ENCODE data around the gene CDC14B.

DNA sequence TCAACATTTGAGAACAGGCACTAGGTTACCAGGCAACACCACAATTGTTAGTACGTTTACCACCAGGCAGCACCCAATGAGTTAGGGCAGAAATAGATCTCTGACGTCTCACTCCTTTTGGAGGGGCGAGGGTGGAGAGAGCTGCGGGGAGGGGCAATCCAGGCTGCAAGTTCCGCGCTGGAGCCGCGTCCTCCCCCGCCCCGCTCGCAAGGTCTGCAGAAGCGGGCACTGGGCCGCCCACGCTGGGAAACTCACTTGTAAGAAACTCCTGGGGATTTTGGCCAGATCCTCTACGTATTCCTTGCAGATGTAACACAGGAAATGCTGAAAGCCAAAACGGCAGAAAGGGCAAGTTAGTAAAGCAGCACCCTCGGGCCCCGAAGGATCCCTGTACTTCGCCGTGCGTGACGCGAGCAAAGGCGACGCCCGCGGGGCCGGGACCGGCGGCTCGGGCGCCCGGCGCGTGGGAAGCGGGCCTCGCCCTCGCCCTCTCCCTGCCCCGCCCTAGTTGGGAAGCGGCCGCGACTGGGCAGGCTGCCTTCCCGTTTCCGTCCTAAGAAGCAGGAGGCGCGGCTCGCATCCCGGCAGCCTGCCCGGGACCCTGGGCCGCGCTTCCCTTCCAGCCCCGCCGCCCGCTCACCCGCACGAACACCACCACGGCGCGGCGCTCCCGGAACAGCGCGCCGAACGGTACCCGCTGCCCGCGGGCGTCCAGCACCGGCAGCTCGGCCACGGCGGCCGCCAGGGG lies 35.0 kb upstream of the CDC14B start:
- TF ChIP-seq, protein P1, sequence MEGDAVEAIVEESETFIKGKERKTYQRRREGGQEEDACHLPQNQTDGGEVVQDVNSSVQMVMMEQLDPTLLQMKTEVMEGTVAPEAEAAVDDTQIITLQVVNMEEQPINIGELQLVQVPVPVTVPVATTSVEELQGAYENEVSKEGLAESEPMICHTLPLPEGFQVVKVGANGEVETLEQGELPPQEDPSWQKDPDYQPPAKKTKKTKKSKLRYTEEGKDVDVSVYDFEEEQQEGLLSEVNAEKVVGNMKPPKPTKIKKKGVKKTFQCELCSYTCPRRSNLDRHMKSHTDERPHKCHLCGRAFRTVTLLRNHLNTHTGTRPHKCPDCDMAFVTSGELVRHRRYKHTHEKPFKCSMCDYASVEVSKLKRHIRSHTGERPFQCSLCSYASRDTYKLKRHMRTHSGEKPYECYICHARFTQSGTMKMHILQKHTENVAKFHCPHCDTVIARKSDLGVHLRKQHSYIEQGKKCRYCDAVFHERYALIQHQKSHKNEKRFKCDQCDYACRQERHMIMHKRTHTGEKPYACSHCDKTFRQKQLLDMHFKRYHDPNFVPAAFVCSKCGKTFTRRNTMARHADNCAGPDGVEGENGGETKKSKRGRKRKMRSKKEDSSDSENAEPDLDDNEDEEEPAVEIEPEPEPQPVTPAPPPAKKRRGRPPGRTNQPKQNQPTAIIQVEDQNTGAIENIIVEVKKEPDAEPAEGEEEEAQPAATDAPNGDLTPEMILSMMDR (IDR thresholded peaks at IDR 0.05): peak in 5 of 6 experiments; percentile 26 to 76 (median 50)
- TF ChIP-seq POLR2A (IDR thresholded peaks at IDR 0.05): peak in 2 of 4 donors; percentile 65 to 84

Data from upper lobe of left lung (tissue), 4 donors.